Stomach (tissue), 9 donors: ENCODE measurements around the gene MED8. TPM values are rescaled to one million over a fixed set of nuclear protein-coding genes. Genes with fewer than 3 reads are reported as not detected.
"Not testable (repeated sequence)": the region's sequence is repeated elsewhere in the genome, so short reads cannot be mapped to it uniquely, and the experiment has no call there.

Experiments
- DNase-seq, 2 donors: peaks; one replicate each; pipeline versions ENCODE4 v3.0.0 to v3.0.0-alpha.2; 2013 to 2019
- H3K27ac ChIP-seq, 5 donors: fragments of 200-600 bp in 4 of 5; sonication (generic) in 4 of 5; one replicate each; pipeline ENCODE4 v1.5.1; 2013 to 2019; ENCODE audit warnings: mild to moderate bottlenecking in 1 of 5, moderate library complexity in 1 of 5
- H3K27me3 ChIP-seq, 3 donors: fragments of 200-600 bp; sonication (generic); one replicate each; pipeline ENCODE4 v1.5.1; 2017 to 2019; ENCODE audit warnings: mixed run types in 1 of 3
- H3K36me3 ChIP-seq, 4 donors: fragments of 200-600 bp; sonication (generic); 1 replicate in 3 of 4; 2 replicates in 1 of 4; pipeline ENCODE4 v1.5.1; 2016 to 2019
- H3K4me1 ChIP-seq, 4 donors: fragments of 200-600 bp; sonication (generic); one replicate each; pipeline ENCODE4 v1.5.1; 2016 to 2019
- H3K4me3 ChIP-seq, 4 donors: fragments of 200-600 bp; sonication (generic) in 3 of 4; one replicate each; pipeline ENCODE4 v1.5.1; 2016 to 2019; ENCODE audit warnings: mild to moderate bottlenecking in 1 of 4
- H3K9me3 ChIP-seq, 4 donors: fragments of 200-600 bp; sonication (generic); one replicate each; pipeline ENCODE4 v1.5.1; 2016 to 2019
- EP300 ChIP-seq: sonication (generic); formaldehyde crosslinking; IDR thresholded peaks from one replicate; pipeline ENCODE4 v1.6.1; 2017; ENCODE audit warnings: antibody characterized with exemption
- POLR2A ChIP-seq, 4 donors: fragments of 450-650 bp; IDR thresholded peaks; one replicate each; pipeline ENCODE4 v1.6.1; 2016; ENCODE audit warnings: antibody characterized with exemption in 4 of 4, control low read depth in 2 of 4, mild to moderate bottlenecking in 1 of 4, moderate library complexity in 1 of 4
- POLR2AphosphoS5 ChIP-seq, 3 donors: sonication (generic); formaldehyde crosslinking; IDR thresholded peaks; one replicate each; pipeline ENCODE4 v1.6.1; 2016; ENCODE audit warnings: antibody characterized with exemption in 3 of 3
- WGBS, 5 donors: extraction: QIAGEN DNeasy Blood & Tissue Kit in 3 of 5; methylation state at CpG; one replicate each; pipeline versions ENCODE4 v1.1.5 to v1.1.7; 2013 to 2018; 5-methylcytosine and 5-hydroxymethylcytosine counted together
- intact Hi-C: fragments of 100-400 bp; cut with DNase I; formaldehyde crosslinking; loops from one replicate; pipeline ENCODE4 v1.15.1; 2023; ENCODE audit warnings: low total_unique reads
- polyA plus RNA-seq, 3 donors: library from polyadenylated mRNA; stranded (reverse); fragments of 200-250 nt; gene quantifications; one replicate each; pipeline ENCODE4 v1.2.3, GENCODE V29; 2013
- total RNA-seq, 5 donors: library from RNA; depleted of rRNA; stranded (reverse); fragments of >200 nt; gene quantifications; one replicate each; pipeline versions ENCODE4 v1.1.0 to v1.2.3, GENCODE V29; 2014 to 2016
- TF ChIP-seq, protein P1 (sequence below), 7 experiments: fragments of 450-650 bp in 4 of 7; fragments of 200-600 bp in 3 of 7; sonication (generic) in 3 of 7; IDR thresholded peaks; one replicate each; pipeline ENCODE4 v1.5.1; 2016 to 2019; ENCODE audit warnings: antibody characterized with exemption in 7 of 7, control low read depth in 2 of 7, mild to moderate bottlenecking in 1 of 7
- donor health status: healthy with polysubstance abuse.
- donor health status: Bipolar disorder and iron deficiency.
- donor health status: healthy.

The MED8 gene
- total and polyA plus RNA-seq, 8 donors = 5.8 to 52.2 (median 30.1) TPM

- H3K27ac ChIP-seq = peak overlapping the region in 3 of 5 donors; percentile 51 to 64 (median 62)
- DNase-seq = no peak
- H3K4me3 ChIP-seq = no peak overlapping the region
- no peak for TF ChIP-seq EP300
- TF ChIP-seq POLR2A (IDR thresholded peaks at IDR 0.05) = no peak
- TF ChIP-seq POLR2AphosphoS5 (IDR thresholded peaks at IDR 0.05) = no peak
- TF ChIP-seq, protein P1, sequence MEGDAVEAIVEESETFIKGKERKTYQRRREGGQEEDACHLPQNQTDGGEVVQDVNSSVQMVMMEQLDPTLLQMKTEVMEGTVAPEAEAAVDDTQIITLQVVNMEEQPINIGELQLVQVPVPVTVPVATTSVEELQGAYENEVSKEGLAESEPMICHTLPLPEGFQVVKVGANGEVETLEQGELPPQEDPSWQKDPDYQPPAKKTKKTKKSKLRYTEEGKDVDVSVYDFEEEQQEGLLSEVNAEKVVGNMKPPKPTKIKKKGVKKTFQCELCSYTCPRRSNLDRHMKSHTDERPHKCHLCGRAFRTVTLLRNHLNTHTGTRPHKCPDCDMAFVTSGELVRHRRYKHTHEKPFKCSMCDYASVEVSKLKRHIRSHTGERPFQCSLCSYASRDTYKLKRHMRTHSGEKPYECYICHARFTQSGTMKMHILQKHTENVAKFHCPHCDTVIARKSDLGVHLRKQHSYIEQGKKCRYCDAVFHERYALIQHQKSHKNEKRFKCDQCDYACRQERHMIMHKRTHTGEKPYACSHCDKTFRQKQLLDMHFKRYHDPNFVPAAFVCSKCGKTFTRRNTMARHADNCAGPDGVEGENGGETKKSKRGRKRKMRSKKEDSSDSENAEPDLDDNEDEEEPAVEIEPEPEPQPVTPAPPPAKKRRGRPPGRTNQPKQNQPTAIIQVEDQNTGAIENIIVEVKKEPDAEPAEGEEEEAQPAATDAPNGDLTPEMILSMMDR (IDR thresholded peaks at IDR 0.05) = no peak
- WGBS, 5 donors = 92 to 100% (median 96%) methylated on average over 5 of the region's 5 CpGs
- no peaks in the 10 kb centered on the region for H3K27me3 ChIP-seq
- peaks cover 8 to 37% (median 22%) of the 10 kb centered on the region in 4 donors for H3K4me1 ChIP-seq
- H3K9me3 ChIP-seq = no peaks in the 10 kb centered on the region
- H3K36me3 ChIP-seq = peaks cover 0 to 21% (median 0%) of the 10 kb centered on the region in 4 donors
- intact Hi-C loops = no loop called here
Observed at GRCh38 chr1:43372172-43372571, 17.4 kb downstream of the MED8 start.

DNA sequence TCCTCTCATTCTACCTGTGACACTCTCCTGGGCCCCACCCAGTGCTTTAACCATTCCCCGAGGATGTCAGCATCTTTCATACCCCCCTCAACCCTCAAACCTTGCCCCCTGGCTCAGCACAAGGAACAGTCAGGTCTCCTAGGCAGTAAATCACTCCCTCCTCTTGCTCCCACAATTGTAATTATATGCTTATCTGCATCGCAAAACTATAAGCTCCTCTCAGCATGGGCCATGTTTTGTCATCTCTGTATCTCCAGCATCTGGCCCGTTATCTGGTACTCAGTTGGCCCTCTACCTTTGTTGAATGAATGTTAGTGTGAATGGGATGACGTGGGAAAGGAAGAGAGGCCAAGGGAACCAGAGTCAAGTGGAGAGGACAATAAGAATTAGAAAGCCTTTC is 19.0 kb downstream of the MED8 start:
- no peak for DNase-seq
- H3K36me3 ChIP-seq = peaks cover 0 to 23% (median under 1%) of the 10 kb centered on the region in 4 donors
- intact Hi-C loops = no loop called here
- no peaks in the 10 kb centered on the region for H3K9me3 ChIP-seq
- no peak for TF ChIP-seq POLR2A (IDR thresholded peaks at IDR 0.05)
- TF ChIP-seq, protein P1 (IDR thresholded peaks at IDR 0.05) = no peak
- no peak for TF ChIP-seq EP300
- no peak for TF ChIP-seq POLR2AphosphoS5 (IDR thresholded peaks at IDR 0.05)
- no peak overlapping the region for H3K27ac ChIP-seq
- WGBS, 5 donors = 69 to 86% (median 80%) methylated on average over 4 of the region's 4 CpGs
- peaks cover 24 to 53% (median 38%) of the 10 kb centered on the region in 4 donors for H3K4me1 ChIP-seq
- H3K27me3 ChIP-seq = no peaks in the 10 kb centered on the region
- H3K4me3 ChIP-seq = no peak overlapping the region

DNA sequence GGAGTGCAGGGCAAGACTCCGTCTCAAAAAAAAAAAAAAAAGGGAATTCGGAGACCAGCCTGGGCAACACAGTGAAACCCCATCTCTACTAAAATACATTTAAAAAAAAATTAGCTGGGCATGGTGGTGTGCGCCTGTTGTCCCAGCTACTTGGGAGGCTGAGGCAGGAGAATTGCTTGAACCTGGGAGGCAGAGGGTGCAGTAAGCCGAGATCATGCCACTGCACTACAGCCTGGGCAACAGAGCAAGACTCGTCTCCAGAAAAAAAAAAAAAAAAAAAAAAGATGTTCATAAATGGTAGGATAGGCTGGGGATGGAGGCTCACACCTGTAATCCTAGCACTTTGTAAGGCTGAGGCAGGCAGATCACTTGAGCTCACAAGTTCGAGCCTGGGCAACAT is 19.8 kb downstream of the MED8 start:
- DNase-seq, H3K9me3 ChIP-seq, H3K27ac ChIP-seq, H3K27me3 ChIP-seq, intact Hi-C loops, H3K4me3 ChIP-seq: not testable (repeated sequence)
- 96 to 99% (median 97%) methylated on average over 5 to 6 of the region's 6 CpGs for WGBS, 5 donors
- H3K4me1 ChIP-seq = peaks cover 26 to 61% (median 41%) of the 10 kb centered on the region in 4 donors
- peaks cover 4 to 29% (median 8%) of the 10 kb centered on the region in 4 donors for H3K36me3 ChIP-seq

GRCh38 chr1:43368646-43369020 is 21.0 kb downstream of the MED8 start:
- Histone ChIP-seq H3K27me3 (no peaks in the 10 kb centered on the region), H3K9me3 (no peaks in the 10 kb centered on the region), H3K36me3 (peaks cover 16 to 33% (median 19%) of the 10 kb centered on the region in 4 donors), H3K27ac (peak overlapping the region; percentile 93 to 98 (median 97)), H3K4me3 (peak overlapping the region; percentile 75 to 88 (median 82)), H3K4me1 (peaks cover 26 to 69% (median 40%) of the 10 kb centered on the region in 4 donors)
- no peak for DNase-seq
- intact Hi-C loops = no loop called here
- WGBS, 5 donors = 13 to 24% (median 17%) methylated on average over 6 of the region's 6 CpGs
- TF ChIP-seq EP300 (no peak), POLR2A (IDR thresholded peaks at IDR 0.05) (no peak), POLR2AphosphoS5 (IDR thresholded peaks at IDR 0.05) (no peak)
- TF ChIP-seq, protein P1 (IDR thresholded peaks at IDR 0.05) = no peak

DNA sequence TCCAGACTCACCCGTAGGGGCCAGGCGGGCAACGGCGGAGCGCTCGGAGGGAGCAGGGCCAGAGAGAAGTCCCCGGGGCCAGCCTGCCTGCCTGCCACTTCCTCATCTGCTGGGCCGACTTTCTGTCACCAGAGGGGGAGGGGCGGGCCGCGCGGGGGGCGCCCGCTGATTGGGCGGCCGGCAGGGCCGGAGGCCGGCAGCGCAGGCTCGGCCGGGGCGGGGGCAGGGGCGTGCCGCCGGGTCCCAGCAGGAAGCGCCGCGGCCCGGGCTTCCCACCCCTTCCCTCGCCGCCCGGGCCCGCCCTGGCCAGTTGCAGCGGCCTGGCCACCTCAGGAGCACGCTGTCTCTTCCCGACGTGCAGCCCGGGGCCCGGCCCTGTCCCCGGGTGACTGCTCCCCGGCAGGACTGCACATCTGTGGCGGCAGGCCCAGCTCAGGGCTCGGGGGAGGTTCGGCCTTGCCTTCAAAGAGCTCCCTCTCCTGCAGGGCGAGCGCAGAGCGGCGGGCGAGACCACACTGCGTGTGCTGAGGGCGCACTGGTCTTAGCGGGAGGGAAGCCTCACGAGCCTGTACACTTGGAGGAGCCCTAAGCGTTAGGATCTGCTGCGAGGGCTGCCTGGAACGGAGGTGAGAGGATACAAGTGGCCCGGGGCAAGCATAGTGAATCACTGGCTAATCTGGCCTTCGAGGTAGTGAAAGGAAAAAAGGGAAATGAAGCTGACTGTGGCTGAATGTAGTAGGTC is 21.5 kb downstream of the MED8 start, which contains the start of gene ELOVL1:
Gene ELOVL1, minus strand, starts transcription at position 108 of the 742 bp plus-strand sequence. CDS start 2,402 bp downstream, outside the sequence.
- intact Hi-C loops = no loop called here
- H3K36me3 ChIP-seq = peaks cover 21 to 39% (median 25%) of the 10 kb centered on the region in 4 donors
- H3K9me3 ChIP-seq = no peaks in the 10 kb centered on the region
- no peaks in the 10 kb centered on the region for H3K27me3 ChIP-seq
- peaks cover 26 to 68% (median 37%) of the 10 kb centered on the region in 4 donors for H3K4me1 ChIP-seq
- TF ChIP-seq POLR2AphosphoS5 (IDR thresholded peaks at IDR 0.05) (peak; percentile 13 to 77 (median 73)), POLR2A (IDR thresholded peaks at IDR 0.05) (peak in 1 of 4 donors; percentile 52), EP300 (no peak)
- TF ChIP-seq, protein P1 (IDR thresholded peaks at IDR 0.05) = no peak
- H3K4me3 ChIP-seq = peak within 1 kb of the TSS; percentile 75 to 88 (median 82)
- peak; percentile 95 to 97 for DNase-seq
- WGBS, 5 donors = 0 to 1% (median 0%) methylated on average over 21 to 57 of the region's 58 CpGs
- H3K27ac ChIP-seq = peak within 1 kb of the TSS; percentile 93 to 98 (median 97)
